Astrocyte of the cerebellum (primary cell): ENCODE results near the gene NR1H3.
"Not testable (repeated sequence)": the region's sequence is repeated elsewhere in the genome, so short reads cannot be mapped to it uniquely, and the experiment has no call there.

ENCODE experiments used
- DNase-seq: peaks from one replicate; pipeline ENCODE4 v3.0.0-alpha.2; 2011; ENCODE audit warnings: low read depth
- H3K4me3 ChIP-seq: 2 replicates; pipeline ENCODE4 v1.5.1; 2011; ENCODE audit warnings: mild to moderate bottlenecking, low read depth, low read length, moderate library complexity
- CTCF ChIP-seq: IDR thresholded peaks from 2 replicates; pipeline ENCODE4 v1.5.1; 2012; ENCODE audit warnings: low read length, low read depth, moderate library complexity, mild to moderate bottlenecking; ENCODE audit errors: missing control alignments
- in situ Hi-C: cut with HindIII; loops from 2 replicates; pipeline ENCODE4 v1.10.0; 2017; ENCODE audit warnings: low sequenced_read_pairs

Gene NR1H3

GRCh38 chr11:47305734-47306483 lies 48.1 kb downstream of the NR1H3 start:
- no peak overlapping the region for H3K4me3 ChIP-seq
- DNase-seq, result no peak
- in situ Hi-C loops, result no loop called here
- TF ChIP-seq CTCF, result no peak

GRCh38 chr11:47306484-47306844 lies 48.7 kb downstream of the NR1H3 start:
- in situ Hi-C loops, result no loop called here
- no peak for TF ChIP-seq CTCF
- no peak for DNase-seq

GRCh38 chr11:47308050-47308823 lies 50.4 kb downstream of the NR1H3 start:
- TF ChIP-seq CTCF, result no peak
- in situ Hi-C loops, result no loop called here
- DNase-seq, result no peak
- H3K4me3 ChIP-seq, result no peak overlapping the region

More at GRCh38 chr11:47306484-47306844, 48.7 kb downstream of the NR1H3 start:
- no peak overlapping the region for H3K4me3 ChIP-seq

- no peak for DNase-seq
- no peak for TF ChIP-seq CTCF
- no peak overlapping the region for H3K4me3 ChIP-seq
- in situ Hi-C loops, result no loop called here
Measured at GRCh38 chr11:47314992-47315391, 57.2 kb downstream of the NR1H3 start.

- H3K4me3 ChIP-seq, in situ Hi-C loops, DNase-seq: not testable (repeated sequence)
Measured at GRCh38 chr11:47316501-47316900, 58.7 kb downstream of the NR1H3 start.

- H3K4me3 ChIP-seq, result no peak overlapping the region
- in situ Hi-C loops, result no loop called here
- no peak for TF ChIP-seq CTCF
- DNase-seq, result no peak
Measured at GRCh38 chr11:47317064-47317828, 59.5 kb downstream of the NR1H3 start.

- no peak overlapping the region for H3K4me3 ChIP-seq
- DNase-seq, result no peak
- in situ Hi-C loops, result no loop called here
- no peak for TF ChIP-seq CTCF
Measured at GRCh38 chr11:47318166-47318565, 60.4 kb downstream of the NR1H3 start.
